Measurements from ENCODE around the gene ST6GALNAC3. TPM values are rescaled to one million over a fixed set of nuclear protein-coding genes. Genes with fewer than 3 reads are reported as not detected.

Gene ST6GALNAC3
- total RNA-seq, 1 donor from 2014 or later, result 62.3 TPM

- H3K9me3 Mint-ChIP-seq, result no peaks in the 10 kb centered on the region
- peaks cover 33% of the 10 kb centered on the region for H3K4me1 Mint-ChIP-seq
- no peak for TF ChIP-seq CTCF (IDR thresholded peaks at IDR 0.05; ENCODE audit: unreplicated experiment)
- H3K27me3 Mint-ChIP-seq (ENCODE audit: low read depth), result no peaks in the 10 kb centered on the region
- no peaks in the 10 kb centered on the region for H3K36me3 Mint-ChIP-seq
- H3K4me3 Mint-ChIP-seq, result no peak overlapping the region
- no peak for DNase-seq (ENCODE audit: low spot score in 2 of 2, unreplicated experiment in 2 of 2)
- H3K27ac Mint-ChIP-seq, result no peak overlapping the region
These were observed 206.8 kb downstream of the ST6GALNAC3 start for GRCh38 chr1:76281306-76281705.

- H3K36me3 Mint-ChIP-seq, result no peaks in the 10 kb centered on the region
- H3K9me3 Mint-ChIP-seq, result no peaks in the 10 kb centered on the region
- H3K4me1 Mint-ChIP-seq, result peaks cover 25% of the 10 kb centered on the region
- no peak for DNase-seq (ENCODE audit: low spot score in 2 of 2, unreplicated experiment in 2 of 2)
- H3K27me3 Mint-ChIP-seq (ENCODE audit: low read depth), result no peaks in the 10 kb centered on the region
- TF ChIP-seq CTCF (IDR thresholded peaks at IDR 0.05; ENCODE audit: unreplicated experiment), result no peak
- no peak overlapping the region for H3K27ac Mint-ChIP-seq
- no peak overlapping the region for H3K4me3 Mint-ChIP-seq
These were observed 210.3 kb downstream of the ST6GALNAC3 start for GRCh38 chr1:76284842-76285241.

GRCh38 chr1:76285578-76286135, 211.1 kb downstream of the ST6GALNAC3 start:
- Mint-ChIP-seq H3K27ac (no peak overlapping the region), H3K4me3 (no peak overlapping the region), H3K4me1 (peaks cover 26% of the 10 kb centered on the region), H3K27me3 (ENCODE audit: low read depth) (no peaks in the 10 kb centered on the region), H3K36me3 (no peaks in the 10 kb centered on the region), H3K9me3 (no peaks in the 10 kb centered on the region)
- no peak for TF ChIP-seq CTCF (IDR thresholded peaks at IDR 0.05; ENCODE audit: unreplicated experiment)
- no peak for DNase-seq (ENCODE audit: low spot score in 2 of 2, unreplicated experiment in 2 of 2)

- no peak for DNase-seq (ENCODE audit: low spot score in 2 of 2, unreplicated experiment in 2 of 2)
- no peak for TF ChIP-seq CTCF (IDR thresholded peaks at IDR 0.05; ENCODE audit: unreplicated experiment)
- Mint-ChIP-seq H3K4me1 (peaks cover 27% of the 10 kb centered on the region), H3K9me3 (no peaks in the 10 kb centered on the region), H3K4me3 (no peak overlapping the region), H3K27ac (no peak overlapping the region), H3K36me3 (no peaks in the 10 kb centered on the region), H3K27me3 (ENCODE audit: low read depth) (no peaks in the 10 kb centered on the region)
These were observed 213.4 kb downstream of the ST6GALNAC3 start for GRCh38 chr1:76287917-76288316.

GRCh38 chr1:76288758-76289483, 214.4 kb downstream of the ST6GALNAC3 start:
- no peak for DNase-seq (ENCODE audit: low spot score in 2 of 2, unreplicated experiment in 2 of 2)
- peaks cover 25% of the 10 kb centered on the region for H3K4me1 Mint-ChIP-seq
- H3K36me3 Mint-ChIP-seq, result no peaks in the 10 kb centered on the region
- H3K4me3 Mint-ChIP-seq, result no peak overlapping the region
- no peaks in the 10 kb centered on the region for H3K27me3 Mint-ChIP-seq (ENCODE audit: low read depth)
- no peaks in the 10 kb centered on the region for H3K9me3 Mint-ChIP-seq
- TF ChIP-seq CTCF (IDR thresholded peaks at IDR 0.05; ENCODE audit: unreplicated experiment), result no peak
- H3K27ac Mint-ChIP-seq, result peak overlapping the region; percentile 66

All from mesothelial cell of epicardium (in vitro differentiated cells).